DLD1 (cell line): ENCODE data around the gene BCO1.

Source experiments
- in situ Hi-C: cut with HindIII; loops from 2 replicates; pipeline ENCODE4 v1.10.0; 2017; ENCODE audit warnings: low sequenced_read_pairs

The BCO1 gene

GRCh38 chr16:81231014-81231413 lies 7.5 kb upstream of the BCO1 start:
- in situ Hi-C loops: no loop called here

GRCh38 chr16:81232740-81233367 lies 5.6 kb upstream of the BCO1 start:
- in situ Hi-C loops: no loop called here

GRCh38 chr16:81237282-81237681 lies 1.2 kb upstream of the BCO1 start:
- in situ Hi-C loops: no loop called here

GRCh38 chr16:81237942-81238295 lies 570 bp upstream of the BCO1 start:
- in situ Hi-C loops: no loop called here

GRCh38 chr16:81239367-81240121 lies 1.1 kb downstream of the BCO1 start:
- in situ Hi-C loops: no loop called here

- in situ Hi-C loops: no loop called here
Observed at GRCh38 chr16:81241706-81242105, 3.2 kb downstream of the BCO1 start.

GRCh38 chr16:81242977-81243618 lies 4.6 kb downstream of the BCO1 start:
- in situ Hi-C loops: no loop called here

- in situ Hi-C loops: no loop called here
Observed at GRCh38 chr16:81243942-81244341, 5.5 kb downstream of the BCO1 start.

- in situ Hi-C loops: no loop called here
Observed at GRCh38 chr16:81251871-81252270, 13.4 kb downstream of the BCO1 start.

- in situ Hi-C loops: no loop called here
Observed at GRCh38 chr16:81253141-81253540, 14.7 kb downstream of the BCO1 start.

- in situ Hi-C loops: no loop called here
Observed at GRCh38 chr16:81254922-81255526, 16.5 kb downstream of the BCO1 start.

- in situ Hi-C loops: no loop called here
Observed at GRCh38 chr16:81259916-81260315, 21.4 kb downstream of the BCO1 start.

- in situ Hi-C loops: no loop called here
Observed at GRCh38 chr16:81261049-81261648, 22.7 kb downstream of the BCO1 start.

- in situ Hi-C loops: no loop called here
Observed at GRCh38 chr16:81263470-81264220, 25.2 kb downstream of the BCO1 start.

- in situ Hi-C loops: no loop called here
Observed at GRCh38 chr16:81264386-81264785, 25.9 kb downstream of the BCO1 start.

GRCh38 chr16:81265052-81265451 lies 26.6 kb downstream of the BCO1 start:
- in situ Hi-C loops: no loop called here

GRCh38 chr16:81265658-81266451 lies 27.4 kb downstream of the BCO1 start:
- in situ Hi-C loops: no loop called here

- in situ Hi-C loops: no loop called here
Observed at GRCh38 chr16:81266680-81267095, 28.2 kb downstream of the BCO1 start.

GRCh38 chr16:81268509-81268908 lies 30.0 kb downstream of the BCO1 start:
- in situ Hi-C loops: no loop called here
